DMS53 (cell line): Measurements from ENCODE around the gene ARID1B.

Experiments
- DNase-seq: peaks from one replicate; lab custom pipeline; 2025; lab: John Stamatoyannopoulos, UW

Gene ARID1B

GRCh38 chr6:156879186-156879585, 102.0 kb downstream of the ARID1B start:
- DNase-seq = no peak

- no peak for DNase-seq
Measured at GRCh38 chr6:156879591-156879990, 102.4 kb downstream of the ARID1B start.

GRCh38 chr6:156880913-156881312, 103.7 kb downstream of the ARID1B start:
- no peak for DNase-seq

GRCh38 chr6:156881687-156882629, 104.8 kb downstream of the ARID1B start:
- peak; percentile 43 for DNase-seq

- peak; percentile 87 for DNase-seq
Measured at GRCh38 chr6:156883497-156884252, 106.5 kb downstream of the ARID1B start.

- DNase-seq = peak; percentile 69
Measured at GRCh38 chr6:156884306-156884705, 107.1 kb downstream of the ARID1B start.

- DNase-seq = no peak
Measured at GRCh38 chr6:156885562-156885961, 108.4 kb downstream of the ARID1B start.

- DNase-seq = peak; percentile 10
Measured at GRCh38 chr6:156886409-156886808, 109.2 kb downstream of the ARID1B start.

GRCh38 chr6:156887623-156888269, 110.6 kb downstream of the ARID1B start:
- no peak for DNase-seq

GRCh38 chr6:156889469-156889868, 112.3 kb downstream of the ARID1B start:
- no peak for DNase-seq

GRCh38 chr6:156889986-156890385, 112.8 kb downstream of the ARID1B start:
- DNase-seq = no peak

- no peak for DNase-seq
Measured at GRCh38 chr6:156890627-156891314, 113.6 kb downstream of the ARID1B start.

GRCh38 chr6:156897907-156898531, 120.8 kb downstream of the ARID1B start:
- DNase-seq = no peak

GRCh38 chr6:156899071-156899470, 121.9 kb downstream of the ARID1B start:
- DNase-seq = no peak

GRCh38 chr6:156899532-156900135, 122.5 kb downstream of the ARID1B start:
- no peak for DNase-seq

GRCh38 chr6:156900292-156900691, 123.1 kb downstream of the ARID1B start:
- DNase-seq = no peak

- DNase-seq = no peak
Measured at GRCh38 chr6:156901309-156902019, 124.3 kb downstream of the ARID1B start.

- DNase-seq = no peak
Measured at GRCh38 chr6:156902782-156903181, 125.6 kb downstream of the ARID1B start.

- DNase-seq = no peak
Measured at GRCh38 chr6:156904176-156904967, 127.2 kb downstream of the ARID1B start.
